Calu3 (cell line): ENCODE data around the gene POLR1E. TPM values are rescaled to one million over a fixed set of nuclear protein-coding genes. Genes with fewer than 3 reads are reported as not detected.
"Not testable (repeated sequence)": the region's sequence is repeated elsewhere in the genome, so short reads cannot be mapped to it uniquely, and the experiment has no call there.

Experiments used
- BruUV-seq: library from RNA; stranded (reverse); fragments of 400-500 nt; replicated peaks from 2 replicates; lab custom pipeline; 2021; lab: Mats Ljungman, UMichigan
- CTCF ChIA-PET: fragments of 300-600 bp; sonication (Branson Sonifier 250); formaldehyde crosslinking; loops from one replicate; lab custom pipeline; 2022; ENCODE audit warnings: antibody characterized with exemption; lab: Charles Lee
- DNase-seq: peaks from one replicate; pipeline ENCODE4 v3.0.0; 2022
- H3K27ac Mint-ChIP-seq: one replicate; pipeline ENCODE4 v1.8.0; 2022; ENCODE audit warnings: mixed read lengths; ENCODE audit not compliant: unreplicated experiment
- H3K27me3 Mint-ChIP-seq: one replicate; pipeline ENCODE4 v1.8.0; 2022; ENCODE audit warnings: mixed read lengths; ENCODE audit not compliant: unreplicated experiment
- H3K36me3 Mint-ChIP-seq: one replicate; pipeline ENCODE4 v1.8.0; 2022; ENCODE audit warnings: mild to moderate bottlenecking, moderate library complexity, mixed read lengths; ENCODE audit not compliant: insufficient read depth, unreplicated experiment
- H3K4me1 Mint-ChIP-seq: one replicate; pipeline ENCODE4 v1.8.0; 2022; ENCODE audit warnings: mild to moderate bottlenecking, low read depth, mixed read lengths; ENCODE audit not compliant: unreplicated experiment
- H3K4me3 Mint-ChIP-seq: one replicate; pipeline ENCODE4 v1.8.0; 2022; ENCODE audit warnings: mild to moderate bottlenecking, low read depth, moderate library complexity, mixed read lengths; ENCODE audit not compliant: unreplicated experiment
- H3K9me3 Mint-ChIP-seq: one replicate; pipeline ENCODE4 v1.8.0; 2022; ENCODE audit warnings: low read depth, mixed read lengths; ENCODE audit not compliant: unreplicated experiment
- CTCF ChIP-seq: fragments of 200-600 bp; IDR thresholded peaks from one replicate; pipeline ENCODE4 v1.8.0; 2022; ENCODE audit warnings: antibody characterized with exemption; ENCODE audit not compliant: unreplicated experiment
- intact Hi-C: fragments of 100-400 bp; cut with micrococcal nuclease; formaldehyde crosslinking; loops from one replicate; pipeline ENCODE4 v1.10.0; 2022; ENCODE audit not compliant: unreplicated experiment
- total RNA-seq: library from RNA; stranded (reverse); gene quantifications from 2 replicates; pipeline ENCODE4 v1.2.3, GENCODE V29; 2022

The POLR1E gene
- total RNA-seq, 1 experiment from 2014 or later, result 12.5 TPM

GRCh38 chr9:37476930-37477329 lies 8.8 kb upstream of the POLR1E start:
- CTCF ChIA-PET, result interaction anchor here (0.5 kb wide), 1 partner anchor 550 kb away, joined by 3 read pairs; no protein-coding TSS in a partner anchor
- Mint-ChIP-seq H3K27ac (no peak overlapping the region), H3K36me3 (peaks cover 4% of the 10 kb centered on the region)

DNA sequence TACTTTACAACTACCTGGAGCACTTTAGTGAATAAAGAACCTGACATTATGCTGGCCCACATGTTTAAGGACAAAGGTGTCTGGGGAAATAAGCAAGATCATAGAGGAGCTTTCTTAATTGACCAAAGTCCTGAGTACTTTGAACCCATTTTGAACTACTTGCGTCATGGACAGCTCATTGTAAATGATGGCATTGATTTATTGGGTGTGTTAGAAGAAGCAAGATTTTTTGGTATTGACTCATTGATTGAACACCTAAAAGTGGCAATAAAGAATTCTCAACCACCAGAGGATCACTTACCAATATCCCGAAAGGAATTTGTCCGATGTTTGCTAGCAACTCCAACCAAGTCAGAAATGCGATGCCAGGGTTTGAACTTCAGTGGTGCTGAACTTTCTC lies 8.3 kb upstream of the POLR1E start:
- H3K4me3 Mint-ChIP-seq, H3K36me3 Mint-ChIP-seq, H3K27me3 Mint-ChIP-seq, intact Hi-C loops, H3K9me3 Mint-ChIP-seq, DNase-seq, H3K27ac Mint-ChIP-seq, BruUV-seq, H3K4me1 Mint-ChIP-seq, CTCF ChIA-PET: not testable (repeated sequence)

More at GRCh38 chr9:37476930-37477329, 8.8 kb upstream of the POLR1E start:
- H3K4me1 Mint-ChIP-seq, result peaks cover 11% of the 10 kb centered on the region
- TF ChIP-seq CTCF, result no peak
- DNase-seq, result no peak
- H3K4me3 Mint-ChIP-seq, result no peak overlapping the region
- H3K9me3 Mint-ChIP-seq, result no peaks in the 10 kb centered on the region
- H3K27me3 Mint-ChIP-seq, result no peaks in the 10 kb centered on the region
- no TSS peak for BruUV-seq
- intact Hi-C loops, result no loop called here

DNA sequence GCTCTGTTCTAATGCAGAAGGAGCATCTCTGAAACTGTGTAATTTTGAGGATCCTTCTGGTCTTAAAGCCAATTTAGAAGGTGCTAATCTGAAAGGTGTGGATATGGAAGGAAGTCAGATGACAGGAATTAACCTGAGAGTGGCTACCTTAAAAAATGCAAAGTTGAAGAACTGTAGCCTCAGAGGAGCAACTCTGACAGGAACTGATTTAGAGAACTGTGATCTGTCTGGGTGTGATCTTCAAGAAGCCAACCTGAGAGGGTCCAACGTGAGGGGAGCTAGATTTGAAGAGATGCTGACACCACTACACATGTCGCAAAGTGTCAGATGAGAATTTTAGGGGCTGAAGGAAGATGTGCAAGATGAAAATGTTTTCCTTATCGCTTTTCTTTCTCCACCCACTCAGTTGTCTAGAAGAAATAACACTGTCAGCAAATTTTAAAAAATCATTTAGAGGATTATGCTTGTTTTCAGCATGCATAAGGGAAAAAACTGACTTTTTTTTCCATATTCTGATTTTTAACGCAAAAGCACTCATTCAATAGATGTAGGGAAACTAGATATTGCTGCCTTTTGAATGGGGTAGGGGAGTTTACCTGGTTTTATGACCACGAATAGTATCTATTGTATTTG lies 7.6 kb upstream of the POLR1E start:
- BruUV-seq, H3K27me3 Mint-ChIP-seq, H3K4me3 Mint-ChIP-seq, CTCF ChIA-PET, H3K4me1 Mint-ChIP-seq, DNase-seq, intact Hi-C loops, H3K27ac Mint-ChIP-seq, H3K36me3 Mint-ChIP-seq, H3K9me3 Mint-ChIP-seq: not testable (repeated sequence)

GRCh38 chr9:37480759-37481158 lies 5.0 kb upstream of the POLR1E start:
- Mint-ChIP-seq H3K9me3 (no peaks in the 10 kb centered on the region), H3K27ac (no peak overlapping the region), H3K27me3 (no peaks in the 10 kb centered on the region), H3K36me3 (peaks cover 5% of the 10 kb centered on the region), H3K4me1 (peaks cover 9% of the 10 kb centered on the region), H3K4me3 (no peak overlapping the region)
- no TSS peak for BruUV-seq
- intact Hi-C loops, result no loop called here
- CTCF ChIA-PET, result no interaction called here
- DNase-seq, result no peak
- TF ChIP-seq CTCF, result no peak

- intact Hi-C loops, result no loop called here
- TSS peak; percentile 32 for BruUV-seq
- Mint-ChIP-seq H3K4me3 (peak overlapping the region; percentile 75), H3K27ac (peak overlapping the region; percentile 85), H3K4me1 (peaks cover 9% of the 10 kb centered on the region), H3K36me3 (peaks cover 13% of the 10 kb centered on the region), H3K9me3 (no peaks in the 10 kb centered on the region), H3K27me3 (no peaks in the 10 kb centered on the region)
- CTCF ChIA-PET, result no interaction called here
- no peak for DNase-seq
- TF ChIP-seq CTCF, result no peak
These were observed 488 bp downstream of the POLR1E start for GRCh38 chr9:37486256-37486615.
